ENCODE measurements around the gene GLMP.

GLMP gene

DNA sequence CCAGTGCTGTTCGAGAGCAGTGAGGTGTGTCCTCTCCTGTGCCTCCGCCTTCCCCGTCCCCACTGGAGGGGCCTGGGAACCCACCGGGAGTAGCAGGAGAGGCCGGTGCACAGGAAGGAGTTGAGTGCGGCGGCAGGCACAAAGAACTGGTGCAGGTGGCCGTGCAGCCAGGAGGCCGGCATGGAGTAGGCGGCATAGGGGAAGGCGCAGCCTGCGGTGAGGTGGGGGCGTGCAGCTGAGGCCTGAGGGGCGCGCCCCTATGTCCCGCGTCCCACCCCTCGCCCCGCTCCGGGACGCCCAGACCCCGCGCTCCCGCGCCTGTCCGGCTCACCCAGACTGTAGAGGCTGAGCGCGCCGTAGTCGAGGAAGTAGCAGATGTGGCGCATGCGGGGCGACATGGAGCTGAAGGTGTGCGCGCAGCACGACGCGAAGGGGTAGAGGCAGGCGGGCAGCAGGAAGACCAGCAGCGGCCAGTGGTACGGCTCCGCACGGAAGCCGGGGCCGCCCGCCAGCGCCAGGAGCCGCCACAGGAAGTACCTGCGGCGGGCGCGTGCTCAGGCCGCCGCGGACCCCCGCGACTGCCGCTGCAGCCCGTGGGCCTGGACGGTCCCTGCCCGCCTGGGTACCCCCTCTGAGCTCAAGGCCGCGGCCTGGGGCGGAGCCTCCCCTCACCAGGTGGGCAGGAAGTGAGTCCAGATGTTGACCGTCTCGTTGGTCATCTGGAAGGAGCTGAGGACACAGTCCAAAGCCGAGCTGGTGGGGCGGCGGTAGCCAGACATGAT is 49.8 kb downstream of the GLMP start:
- H3K4me3 ChIP-seq: peak overlapping the region; percentile 56
- TF ChIP-seq, protein P1, sequence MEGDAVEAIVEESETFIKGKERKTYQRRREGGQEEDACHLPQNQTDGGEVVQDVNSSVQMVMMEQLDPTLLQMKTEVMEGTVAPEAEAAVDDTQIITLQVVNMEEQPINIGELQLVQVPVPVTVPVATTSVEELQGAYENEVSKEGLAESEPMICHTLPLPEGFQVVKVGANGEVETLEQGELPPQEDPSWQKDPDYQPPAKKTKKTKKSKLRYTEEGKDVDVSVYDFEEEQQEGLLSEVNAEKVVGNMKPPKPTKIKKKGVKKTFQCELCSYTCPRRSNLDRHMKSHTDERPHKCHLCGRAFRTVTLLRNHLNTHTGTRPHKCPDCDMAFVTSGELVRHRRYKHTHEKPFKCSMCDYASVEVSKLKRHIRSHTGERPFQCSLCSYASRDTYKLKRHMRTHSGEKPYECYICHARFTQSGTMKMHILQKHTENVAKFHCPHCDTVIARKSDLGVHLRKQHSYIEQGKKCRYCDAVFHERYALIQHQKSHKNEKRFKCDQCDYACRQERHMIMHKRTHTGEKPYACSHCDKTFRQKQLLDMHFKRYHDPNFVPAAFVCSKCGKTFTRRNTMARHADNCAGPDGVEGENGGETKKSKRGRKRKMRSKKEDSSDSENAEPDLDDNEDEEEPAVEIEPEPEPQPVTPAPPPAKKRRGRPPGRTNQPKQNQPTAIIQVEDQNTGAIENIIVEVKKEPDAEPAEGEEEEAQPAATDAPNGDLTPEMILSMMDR (IDR thresholded peaks at IDR 0.05): no peak
- no peak overlapping the region for H3K27ac ChIP-seq
- no peak for DNase-seq (ENCODE audit: low spot score)

DNA sequence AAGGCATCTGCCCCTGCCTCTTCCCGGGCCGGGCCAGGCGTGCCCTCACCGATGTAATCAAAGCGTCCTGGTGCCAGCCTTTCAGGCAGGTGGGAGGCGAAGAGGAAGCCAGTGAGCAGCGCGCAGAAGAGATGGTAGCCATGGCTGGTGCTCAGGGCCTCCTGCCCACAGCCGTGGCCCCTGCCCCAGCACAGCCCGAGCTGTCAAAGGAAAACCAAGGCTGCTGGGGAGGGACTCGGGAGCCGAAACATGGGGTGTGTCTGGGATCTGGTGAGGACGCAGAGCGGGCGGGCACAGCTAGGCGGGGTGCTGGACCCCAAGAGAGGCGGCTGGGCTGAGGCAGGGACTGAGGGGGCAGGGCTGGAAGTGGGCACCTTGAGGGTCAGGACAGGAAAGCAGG is 50.8 kb downstream of the GLMP start:
- TF ChIP-seq, protein P1 (IDR thresholded peaks at IDR 0.05): no peak
- no peak for DNase-seq (ENCODE audit: low spot score)
- H3K4me3 ChIP-seq: no peak overlapping the region
- no peak overlapping the region for H3K27ac ChIP-seq

DNA sequence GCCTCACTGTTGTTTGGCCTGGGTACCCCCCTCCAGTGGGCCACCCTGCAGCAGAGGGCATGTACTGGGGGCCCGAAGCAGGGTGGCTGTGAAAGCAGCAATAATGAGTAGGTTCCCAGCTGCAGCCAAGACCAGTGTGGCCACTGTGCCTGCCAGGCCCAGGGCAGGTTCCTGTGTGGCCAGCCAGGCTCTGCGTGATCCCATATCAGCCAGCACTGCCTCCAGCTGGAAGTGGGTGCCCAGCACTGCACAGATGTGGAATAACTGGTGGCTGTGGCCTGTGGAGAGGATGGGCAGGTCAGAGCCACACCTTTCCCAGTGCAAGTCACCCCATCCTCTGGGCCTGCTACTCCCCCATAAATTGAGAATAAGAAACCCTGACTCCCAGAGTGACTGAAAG is 51.4 kb downstream of the GLMP start:
- DNase-seq (ENCODE audit: low spot score): no peak
- Histone ChIP-seq H3K4me3 (no peak overlapping the region), H3K27ac (no peak overlapping the region)
- TF ChIP-seq, protein P1 (IDR thresholded peaks at IDR 0.05): no peak

DNA sequence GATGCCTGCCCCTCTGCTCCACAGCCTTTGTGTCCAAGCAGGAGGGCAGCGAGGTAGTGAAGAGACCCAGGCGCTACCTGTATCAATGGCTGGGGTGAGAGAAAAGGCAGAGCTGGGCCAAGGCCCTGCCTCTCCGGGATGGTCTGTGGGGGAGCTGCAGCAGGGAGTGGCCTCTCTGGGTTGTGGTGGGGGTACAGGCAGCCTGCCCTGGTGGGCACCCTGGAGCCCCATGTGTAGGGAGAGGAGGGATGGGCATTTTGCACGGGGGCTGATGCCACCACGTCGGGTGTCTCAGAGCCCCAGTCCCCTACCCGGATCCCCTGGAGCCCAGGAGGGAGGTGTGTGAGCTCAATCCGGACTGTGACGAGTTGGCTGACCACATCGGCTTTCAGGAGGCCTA is 52.7 kb downstream of the GLMP start:
- H3K4me3 ChIP-seq: no peak overlapping the region
- no peak for DNase-seq (ENCODE audit: low spot score)
- TF ChIP-seq, protein P1 (IDR thresholded peaks at IDR 0.05): no peak
- no peak overlapping the region for H3K27ac ChIP-seq

Measured in coronary artery (tissue), 2 donors.